T-helper 9 cell (primary cell): ENCODE measurements around the gene KLC4.
"Not testable (repeated sequence)": the region's sequence is repeated elsewhere in the genome, so short reads cannot be mapped to it uniquely, and the experiment has no call there.

ENCODE experiments used
- DNase-seq: peaks from one replicate; pipeline ENCODE4 v3.0.0-alpha.2; 2020

Gene KLC4

DNA sequence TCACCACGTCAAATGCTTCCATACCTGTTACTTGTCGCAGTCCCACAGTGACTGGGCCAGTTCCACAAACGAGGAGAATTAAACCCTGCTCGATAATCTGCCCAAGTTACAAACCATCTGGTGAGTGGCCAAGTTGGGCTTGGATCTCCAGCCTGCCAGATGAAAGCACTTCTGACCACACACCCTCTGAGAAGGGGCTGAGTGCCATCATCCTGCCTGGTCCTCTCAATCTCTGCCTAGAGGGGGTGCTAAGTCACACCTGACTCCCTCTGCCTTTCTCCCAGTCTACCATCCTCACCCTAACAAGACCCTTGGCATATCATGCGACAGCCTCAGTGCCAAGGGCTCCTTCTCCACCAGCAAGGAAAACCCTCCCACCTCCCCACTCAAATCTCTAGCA lies 22.2 kb upstream of the KLC4 start:
- no peak for DNase-seq

DNA sequence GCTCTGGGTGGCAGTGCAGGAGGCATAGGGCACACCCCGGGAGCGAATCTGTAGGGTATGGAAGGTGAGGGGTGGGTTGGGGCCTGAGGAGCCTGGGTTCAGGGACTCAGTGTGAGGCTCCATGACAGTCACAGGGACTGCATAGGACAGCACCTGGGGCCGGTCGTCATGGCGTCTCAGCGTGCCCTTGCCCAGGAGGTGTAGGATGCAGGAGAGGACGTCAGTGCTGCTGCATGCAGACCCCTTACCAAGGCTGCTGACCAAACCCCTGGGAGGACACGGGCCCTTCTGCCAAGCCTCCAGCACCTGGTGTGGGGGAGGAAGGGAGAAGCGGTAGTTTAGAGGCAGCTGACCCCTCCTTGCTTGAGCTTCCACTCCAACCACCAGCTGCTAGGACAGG lies 21.7 kb upstream of the KLC4 start:
- DNase-seq: no peak

DNA sequence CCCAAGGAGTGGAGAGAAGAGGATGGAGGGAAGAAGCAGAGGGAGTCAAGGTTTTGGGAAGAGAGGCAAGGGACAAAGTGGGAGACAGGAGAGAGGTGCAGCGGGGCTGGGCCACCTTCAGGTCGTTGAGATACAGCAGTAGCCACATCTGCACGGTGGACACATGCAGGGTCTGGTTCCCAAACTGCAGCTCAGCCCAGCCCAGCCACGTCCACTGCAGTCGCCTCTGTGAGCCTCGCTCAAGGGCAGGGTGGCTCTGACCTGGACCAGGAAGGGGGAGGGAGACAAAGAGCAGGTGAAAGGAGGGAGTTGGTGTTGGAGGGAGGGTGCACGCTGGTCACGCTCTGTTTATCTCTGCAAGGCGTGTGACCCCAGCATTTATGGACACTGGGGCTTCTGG lies 20.7 kb upstream of the KLC4 start:
- DNase-seq: no peak

DNA sequence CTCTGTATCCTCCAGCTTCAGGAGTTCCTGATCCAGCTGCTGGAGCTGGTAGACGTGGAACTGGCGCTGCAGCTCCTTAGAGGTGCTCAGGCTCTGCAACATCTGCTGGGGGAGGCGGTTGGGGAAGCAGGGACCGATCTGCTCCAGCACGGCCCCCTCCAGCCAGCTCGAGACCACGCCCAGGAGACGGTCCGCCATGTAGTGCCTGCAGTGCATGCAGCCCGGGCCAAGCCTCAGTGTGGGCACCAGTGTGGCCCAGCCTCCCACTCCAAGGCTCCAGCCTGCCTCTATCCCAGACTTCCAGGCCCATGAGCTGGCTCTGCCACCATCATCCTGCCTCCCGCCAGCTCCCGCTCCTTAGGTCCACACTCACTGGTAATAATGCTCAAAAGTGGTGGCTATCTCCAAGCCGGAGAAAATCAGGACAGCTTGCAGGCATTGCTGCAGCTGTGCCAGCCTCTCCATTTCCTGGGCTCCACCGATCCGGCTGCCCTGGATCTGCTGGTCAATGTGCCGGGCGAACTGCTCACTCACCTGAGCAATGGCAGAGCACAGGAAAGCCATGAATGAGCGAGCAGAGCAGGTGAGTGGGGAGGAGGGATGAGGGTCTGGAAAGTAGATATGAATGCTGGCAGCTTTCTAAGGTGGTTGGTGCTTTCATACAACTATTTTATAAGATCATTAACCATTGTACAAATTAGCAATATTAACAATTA lies 18.7 kb upstream of the KLC4 start:
- no peak for DNase-seq

DNA sequence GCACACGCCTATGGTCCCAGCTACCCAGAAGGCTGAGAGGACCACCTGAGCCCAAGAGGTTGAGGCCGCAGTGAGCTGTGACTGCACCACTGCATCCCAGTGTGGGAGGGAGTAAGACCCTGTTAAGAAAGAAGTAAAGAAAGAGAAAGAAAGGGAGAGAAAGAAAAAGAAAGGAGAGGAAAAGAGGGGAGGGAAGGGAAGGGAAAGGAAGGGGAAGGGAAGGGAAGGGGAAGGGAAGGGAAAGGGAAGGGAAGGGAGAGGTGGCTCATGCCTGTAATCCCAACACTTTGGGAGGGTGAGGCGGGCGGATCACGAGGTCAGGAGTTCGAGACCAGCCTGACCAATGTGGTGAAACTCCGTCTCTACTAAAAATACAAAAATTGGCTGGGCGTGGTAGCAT lies 18.0 kb upstream of the KLC4 start:
- not testable (repeated sequence) for DNase-seq

DNA sequence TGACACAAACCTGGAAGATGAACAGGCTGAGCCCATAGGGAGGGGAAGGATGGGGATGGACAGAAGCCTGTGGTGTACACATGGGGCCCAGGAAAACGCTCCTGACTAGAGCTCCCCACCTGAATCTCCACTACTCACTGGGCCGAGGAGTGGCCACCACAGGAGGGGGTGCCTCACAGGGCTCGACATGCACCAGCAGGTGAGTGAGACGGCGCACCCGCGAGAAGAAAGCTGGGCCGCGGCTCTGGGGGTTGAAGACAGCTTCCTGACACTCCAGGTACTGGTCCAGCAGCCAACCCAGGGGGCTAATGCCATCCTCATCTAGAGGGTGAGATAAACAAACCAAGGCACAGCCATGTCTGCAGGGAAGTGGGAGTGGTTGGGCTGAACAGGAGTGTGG lies 16.1 kb upstream of the KLC4 start:
- DNase-seq: no peak

DNA sequence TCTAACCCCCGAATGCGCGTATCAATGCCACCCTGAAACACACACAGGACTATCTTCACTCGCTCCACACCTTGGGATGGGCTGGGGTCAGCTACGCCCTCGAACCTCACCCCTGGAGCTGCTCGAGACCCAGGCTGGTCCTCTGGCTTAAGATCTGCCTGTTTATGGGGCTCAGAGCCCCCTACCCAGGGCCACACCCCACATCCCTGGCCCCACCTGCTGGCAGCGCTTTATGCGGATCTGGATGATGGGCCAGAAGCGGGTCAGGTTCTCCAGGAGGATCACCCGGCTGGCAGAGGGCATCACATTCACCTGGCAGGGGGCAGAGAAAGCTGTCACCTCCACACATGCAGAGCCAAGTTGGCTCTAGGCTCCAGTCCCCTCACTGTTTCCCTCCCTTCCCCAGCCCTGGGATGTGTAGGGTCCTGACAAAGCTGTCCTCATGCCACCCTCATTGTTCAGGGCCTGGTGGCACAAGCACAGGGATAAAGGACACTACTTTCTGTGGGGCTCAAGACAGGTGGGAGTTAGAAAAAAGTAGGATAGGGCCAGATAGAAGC lies 14.0 kb upstream of the KLC4 start:
- no peak for DNase-seq

DNA sequence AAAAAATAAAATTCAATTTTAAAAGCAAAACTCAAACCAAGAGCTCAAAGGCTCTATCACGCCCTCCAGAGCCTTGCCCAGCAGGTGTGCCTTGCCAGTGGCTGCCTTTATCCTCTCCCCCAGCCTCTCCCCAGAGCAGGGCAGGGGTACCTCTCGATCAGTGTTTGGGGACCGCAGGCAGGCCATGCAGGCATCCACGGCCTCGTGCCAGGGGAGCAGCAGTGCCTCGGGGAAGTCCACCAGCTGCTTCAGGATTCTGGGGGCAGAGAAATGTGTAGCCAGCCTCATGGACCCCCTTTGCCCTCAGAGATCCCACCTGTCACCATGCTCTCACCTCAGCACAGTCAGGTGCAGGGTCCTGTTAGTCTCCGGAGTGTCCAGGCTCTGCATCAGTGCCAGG lies 11.4 kb upstream of the KLC4 start:
- no peak for DNase-seq

DNA sequence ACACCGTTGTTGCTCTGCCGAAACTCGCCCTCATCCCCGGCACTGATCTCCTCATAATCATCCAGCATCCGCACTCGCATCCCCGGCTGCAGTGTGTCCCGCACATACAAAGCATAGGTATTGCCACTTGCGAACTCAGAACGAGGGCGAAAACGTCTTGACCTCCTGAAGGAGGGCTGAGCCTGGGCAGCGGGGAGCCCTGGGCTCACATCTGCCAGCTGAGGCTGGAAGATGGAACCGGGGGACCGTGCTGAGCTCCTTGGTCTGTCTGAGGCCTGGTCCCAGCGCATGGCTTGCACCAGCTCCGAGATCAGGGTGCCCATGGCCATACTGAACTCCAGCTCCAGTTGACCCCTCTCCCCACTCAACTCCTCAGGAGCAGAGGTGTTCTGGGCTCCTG lies 8.4 kb upstream of the KLC4 start:
- no peak for DNase-seq

DNA sequence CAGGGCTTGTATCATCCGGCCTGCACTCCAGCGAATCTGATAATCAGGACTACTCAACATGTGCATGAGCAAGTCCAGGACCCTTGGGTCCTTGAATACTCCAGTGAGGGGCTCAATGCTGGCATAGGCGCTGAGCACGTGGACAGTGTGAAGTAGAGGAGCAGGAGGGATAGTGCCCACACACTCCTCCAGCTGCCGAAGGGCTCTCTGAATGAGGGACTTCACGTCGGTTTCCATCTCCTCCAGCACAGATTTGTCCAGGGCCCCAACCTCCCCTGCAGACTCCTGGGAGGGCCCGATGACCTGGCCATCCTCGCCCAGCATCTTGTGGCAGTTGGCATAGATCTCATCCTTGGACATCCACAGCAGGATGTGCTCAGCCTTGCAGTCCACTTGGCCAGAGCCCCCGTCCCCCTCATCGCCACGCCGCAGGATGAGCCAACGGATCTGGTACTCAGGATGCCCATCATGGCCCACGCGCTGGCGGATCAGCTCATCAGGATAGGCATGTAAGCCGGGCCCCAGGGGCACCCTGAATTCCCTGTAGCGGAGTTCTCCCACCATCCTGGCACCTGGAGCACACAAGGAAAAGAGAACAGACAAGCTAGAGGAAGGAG lies 7.1 kb upstream of the KLC4 start:
- DNase-seq: no peak

DNA sequence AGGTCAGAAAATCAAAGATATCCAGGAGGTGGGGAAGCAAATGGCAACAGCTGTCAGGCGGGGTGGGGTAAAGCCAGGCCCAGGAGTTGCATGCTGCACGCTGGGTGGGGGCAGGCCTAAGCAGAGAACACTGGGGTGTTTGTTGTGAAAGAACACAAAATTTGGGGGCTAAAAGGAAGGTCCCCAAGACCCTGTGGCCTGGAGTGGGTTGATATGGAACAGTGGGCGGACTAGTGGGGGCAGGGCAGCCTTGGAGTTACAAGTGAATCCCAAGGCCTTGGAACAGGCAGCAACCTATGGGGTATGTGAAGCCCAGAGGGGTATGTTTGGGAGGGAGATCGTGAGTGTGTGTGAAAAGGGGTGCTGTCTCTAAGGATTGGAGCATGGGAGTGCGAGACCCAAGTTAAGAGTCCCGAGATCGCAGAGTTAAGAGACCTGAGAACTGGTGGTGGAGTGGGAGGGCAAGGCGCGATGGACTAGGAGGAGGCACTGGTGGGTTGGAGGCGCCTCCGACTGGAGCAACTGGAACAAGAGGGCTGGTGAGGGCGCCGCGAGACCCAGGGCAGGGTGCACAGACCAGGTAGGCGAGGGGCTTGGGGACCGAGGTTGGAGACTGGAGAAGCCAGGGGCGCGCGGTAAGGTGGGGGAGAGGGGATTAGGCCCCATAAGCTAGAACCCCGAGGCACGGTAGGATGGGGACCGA lies 6.4 kb upstream of the KLC4 start:
- no peak for DNase-seq

DNA sequence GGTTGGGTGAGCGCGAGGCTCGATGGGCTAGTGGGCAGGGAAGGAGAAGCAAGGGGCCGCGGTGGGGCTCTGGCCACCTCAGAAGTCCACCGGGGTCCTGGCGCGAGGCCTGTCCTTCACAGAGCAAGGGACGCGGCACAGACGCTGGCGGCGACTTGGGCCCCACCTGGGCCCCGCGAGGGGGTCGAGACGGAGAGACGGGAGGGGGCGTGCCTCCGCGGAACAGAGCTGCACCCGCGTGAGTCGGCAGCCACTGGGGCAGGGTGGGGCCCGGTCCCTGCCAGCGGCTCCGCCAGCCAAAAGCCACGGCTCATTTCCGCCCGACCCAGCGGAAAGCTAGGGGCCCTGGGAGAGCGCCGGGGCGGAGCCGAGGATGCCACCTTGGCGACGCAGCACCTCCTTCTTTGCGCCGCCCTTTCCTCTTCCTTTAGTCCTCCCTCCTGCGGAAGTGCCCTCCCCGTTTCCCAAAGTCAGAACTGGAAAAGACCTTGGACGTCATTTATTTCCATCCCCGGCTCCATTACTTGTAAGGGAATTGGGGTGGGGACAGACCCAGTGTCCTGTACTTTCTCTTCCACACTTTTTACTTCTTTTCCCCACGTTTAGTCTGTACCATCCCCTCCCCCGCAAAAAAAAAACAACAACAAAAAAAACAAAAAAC lies 5.8 kb upstream of the KLC4 start, which contains the start of gene CUL7:
CUL7 (minus strand) TSS at position 307 of the 661 bp plus-strand sequence. CDS start 1,063 bp downstream, outside the sequence.
- peak; percentile 80 for DNase-seq

DNA sequence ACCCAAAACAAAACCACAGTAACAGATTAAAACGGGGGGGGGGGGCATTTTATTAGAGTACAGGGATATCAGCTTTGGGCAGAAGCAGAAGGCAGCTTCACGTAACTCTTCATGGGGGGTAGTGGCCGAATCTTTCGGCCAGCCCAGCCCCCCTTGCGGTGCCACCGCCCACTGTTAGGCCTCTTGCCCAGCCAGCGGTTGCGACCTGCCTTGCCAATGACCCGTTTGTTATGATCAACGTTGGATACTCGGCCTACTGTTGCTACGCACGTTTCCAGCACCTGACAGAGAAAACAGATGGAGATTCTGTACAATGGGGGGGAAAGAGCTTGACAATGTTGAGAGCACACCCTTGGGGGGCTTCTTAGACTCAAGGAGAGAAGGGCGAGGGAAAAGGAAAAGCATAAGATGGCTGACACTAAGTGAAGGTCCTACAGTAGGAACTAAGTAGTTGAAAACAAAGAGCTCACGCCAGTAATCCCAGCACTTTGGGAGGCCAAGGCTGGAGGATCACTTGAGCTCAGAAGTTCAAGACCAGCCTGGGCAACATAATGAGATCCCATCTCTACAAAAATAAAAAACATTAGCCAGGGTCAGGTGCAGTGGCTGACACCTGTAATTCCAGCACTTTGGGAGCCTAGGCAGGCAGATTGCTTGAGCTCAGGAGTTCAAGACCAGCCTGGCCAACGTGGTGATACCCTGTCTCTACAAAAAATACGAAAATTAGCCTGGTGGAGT lies 5.1 kb upstream of the KLC4 start:
- no peak for DNase-seq

DNA sequence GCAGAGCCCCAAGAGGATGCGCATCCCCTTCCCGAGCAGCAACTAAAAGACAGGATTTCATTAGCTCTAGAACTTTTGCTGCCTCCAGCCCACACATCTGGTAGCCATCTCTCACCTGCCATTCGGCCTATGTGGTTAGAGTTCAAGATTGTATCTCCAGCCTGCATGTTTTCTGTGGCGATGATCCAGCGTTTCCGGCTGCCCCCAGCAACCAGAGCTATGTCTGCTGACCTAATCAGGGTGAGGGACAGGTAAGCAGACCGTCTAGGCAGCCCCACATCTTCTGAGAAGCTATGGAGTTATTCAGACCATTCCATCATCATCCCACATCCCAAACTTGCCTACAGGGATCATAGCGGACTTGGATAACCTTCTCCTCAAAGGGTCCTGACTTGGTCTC lies 3.5 kb upstream of the KLC4 start:
- no peak for DNase-seq

DNA sequence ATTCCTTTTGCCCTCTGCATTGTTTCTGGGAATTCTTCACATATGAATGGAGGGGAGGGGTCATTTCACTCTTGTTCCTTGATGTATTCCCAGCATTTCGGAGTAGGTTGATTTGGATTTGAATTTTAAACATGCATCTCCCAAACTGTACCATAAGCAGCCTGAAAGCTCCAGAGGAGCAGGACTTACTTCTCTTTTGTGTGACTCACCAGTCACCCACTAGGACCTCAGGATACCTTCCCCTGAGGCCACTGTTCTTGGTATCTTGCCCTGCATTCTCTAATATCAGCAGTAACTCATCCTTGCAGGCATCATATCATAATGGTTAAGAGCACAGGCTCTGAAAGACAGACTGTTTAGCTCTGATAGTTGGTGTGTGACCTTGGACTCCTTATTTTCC lies 900 bp upstream of the KLC4 start:
- DNase-seq: no peak

DNA sequence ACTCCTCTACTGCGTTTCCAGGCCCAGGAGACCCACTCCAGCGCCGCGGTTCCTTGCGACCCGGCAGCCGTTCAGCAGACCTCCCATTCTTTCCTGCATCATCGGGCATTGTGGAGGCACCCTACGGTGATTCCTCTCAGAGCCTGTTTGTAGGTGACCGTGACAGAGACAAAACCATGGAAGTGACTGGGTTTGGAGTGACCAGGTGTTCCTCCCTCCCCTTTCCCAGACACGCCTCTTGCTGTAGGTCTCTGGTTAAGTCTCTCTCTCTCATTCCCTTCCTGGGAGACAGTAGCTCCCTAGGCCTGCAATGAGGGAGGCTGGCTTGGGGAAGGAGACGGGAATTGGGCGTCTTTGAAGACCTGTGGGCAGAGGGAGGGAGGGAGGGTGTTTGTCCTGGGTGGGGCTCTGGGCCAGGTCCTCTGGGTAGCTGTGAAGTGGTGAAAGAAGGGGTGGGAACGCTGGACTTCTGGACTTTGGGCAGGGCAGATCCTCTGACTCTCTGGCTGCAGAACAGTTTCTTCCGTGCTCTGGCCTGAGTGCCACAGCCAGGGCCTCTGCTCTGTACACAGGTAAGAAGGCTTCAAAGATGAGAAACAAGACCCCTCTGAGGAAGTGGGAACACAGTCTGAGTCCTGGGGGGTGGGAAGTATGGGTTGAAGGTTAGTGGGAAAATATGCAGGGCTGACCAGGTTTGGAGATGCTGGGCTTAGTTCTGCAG lies 763 bp downstream of the KLC4 start:
- no peak for DNase-seq

DNA sequence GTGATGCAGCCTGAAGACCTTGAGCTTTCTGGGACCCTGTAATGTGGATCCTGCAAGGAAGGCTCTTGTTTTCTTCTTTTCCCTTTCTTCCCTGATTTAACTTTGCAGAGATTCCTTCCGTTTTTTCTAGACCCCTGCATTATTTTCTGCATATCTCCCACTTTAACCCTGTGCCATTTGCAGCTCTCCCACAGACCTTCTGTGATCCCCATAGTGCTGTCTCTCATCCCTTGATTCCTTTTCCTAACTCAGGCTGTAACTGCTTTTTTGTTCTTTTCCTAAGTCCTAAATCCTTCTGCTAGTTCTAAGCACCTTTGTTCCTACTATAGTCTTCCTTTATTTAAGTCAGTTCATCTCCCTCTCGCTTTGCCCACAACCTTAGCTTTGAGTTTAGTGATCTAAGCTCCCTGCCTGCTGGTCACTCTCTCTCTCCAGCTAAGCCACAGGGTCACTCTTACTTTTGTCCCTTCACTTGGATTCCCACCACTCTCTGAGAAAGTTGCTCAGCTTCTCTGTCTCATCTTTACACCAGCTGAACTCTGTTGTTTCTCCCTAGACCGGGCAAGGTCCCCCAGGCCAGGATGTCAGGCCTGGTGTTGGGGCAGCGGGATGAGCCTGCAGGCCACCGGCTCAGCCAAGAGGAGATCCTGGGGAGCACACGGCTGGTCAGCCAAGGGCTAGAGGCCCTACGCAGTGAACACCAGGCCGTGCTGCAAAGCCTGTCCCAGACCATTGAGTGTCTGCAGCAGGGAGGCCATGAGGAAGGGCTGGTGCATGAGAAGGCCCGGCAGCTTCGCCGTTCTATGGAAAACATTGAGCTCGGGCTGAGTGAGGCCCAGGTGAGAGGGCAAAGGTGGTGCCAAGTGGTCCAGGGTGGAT lies 1.6 kb downstream of the KLC4 start:
- DNase-seq: no peak

DNA sequence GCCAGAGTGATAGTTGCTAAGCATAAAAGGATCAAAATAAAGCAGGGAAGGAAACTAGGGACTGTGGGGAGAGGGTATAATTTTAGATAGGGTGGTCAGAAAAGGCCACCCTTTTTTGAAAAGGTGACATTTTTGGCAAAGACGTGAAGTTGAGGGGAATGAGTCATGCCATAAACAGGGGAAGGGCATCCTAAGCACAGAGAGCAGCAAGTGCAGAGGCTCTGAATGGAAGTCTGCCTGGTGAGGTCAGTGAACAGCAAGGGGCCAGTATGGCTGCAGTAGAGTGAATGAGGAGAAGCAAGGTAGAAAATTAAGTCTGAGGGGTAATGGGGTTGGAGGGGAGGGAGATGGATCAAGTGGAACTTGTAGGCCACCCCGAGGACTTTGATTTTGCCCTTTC lies 2.4 kb downstream of the KLC4 start:
- no peak for DNase-seq

DNA sequence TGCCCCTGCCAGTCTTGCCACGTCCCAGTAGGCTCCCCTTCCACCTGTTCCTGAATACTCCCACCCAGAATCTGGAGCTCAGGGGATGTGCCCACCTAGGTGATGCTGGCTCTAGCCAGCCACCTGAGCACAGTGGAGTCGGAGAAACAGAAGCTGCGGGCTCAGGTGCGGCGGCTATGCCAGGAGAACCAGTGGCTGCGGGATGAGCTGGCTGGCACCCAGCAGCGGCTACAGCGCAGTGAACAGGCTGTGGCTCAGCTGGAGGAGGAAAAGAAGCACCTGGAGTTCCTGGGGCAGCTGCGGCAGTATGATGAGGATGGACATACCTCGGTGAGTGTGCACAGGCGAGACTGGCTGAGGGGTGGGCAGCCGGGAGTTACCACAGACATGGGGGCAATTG lies 3.4 kb downstream of the KLC4 start:
- DNase-seq: no peak

DNA sequence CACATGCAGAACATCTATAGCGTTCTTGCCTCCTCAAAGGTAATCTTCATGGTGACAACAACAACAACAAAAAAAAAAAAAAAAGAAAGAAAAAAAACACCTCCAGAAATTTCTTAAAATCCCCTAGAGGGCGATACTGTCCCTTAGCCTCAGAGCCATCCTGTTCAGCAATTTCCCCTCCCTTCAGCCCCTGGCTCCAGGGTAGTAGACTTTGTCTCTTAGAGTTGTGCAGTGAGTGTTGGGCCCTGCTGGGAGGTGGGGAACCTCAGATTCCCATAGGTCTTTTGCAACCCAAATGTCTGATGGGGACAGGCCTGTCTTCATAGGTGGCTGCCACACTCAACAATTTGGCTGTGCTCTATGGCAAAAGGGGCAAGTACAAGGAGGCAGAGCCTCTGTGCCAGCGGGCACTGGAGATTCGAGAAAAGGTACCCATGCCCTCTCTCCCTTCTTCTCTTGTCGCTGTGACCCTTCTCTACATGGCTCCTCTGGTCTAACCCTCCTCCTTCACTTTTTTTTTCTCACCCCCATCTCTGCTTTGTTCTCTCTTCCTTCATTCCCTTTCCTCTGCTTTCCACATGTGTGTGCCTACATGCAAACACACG lies 10.7 kb downstream of the KLC4 start:
- DNase-seq: no peak
